SK-MEL-5 (cell line): Measurements from ENCODE around the gene STAMBPL1. TPM values are rescaled to one million over a fixed set of nuclear protein-coding genes. Genes with fewer than 3 reads are reported as not detected.

Source experiments
- DNase-seq: peaks from one replicate; pipeline ENCODE4 v3.0.0-alpha.2; 2016; ENCODE audit warnings: low read depth, low spot score
- in situ Hi-C: cut with HindIII; loops from 2 replicates; pipeline ENCODE4 v1.10.0; 2016; ENCODE audit warnings: low sequenced_read_pairs, high pct_unique_total_duplicates, low pct_unique_long_range_greater_than_20kb
- total RNA-seq: library from RNA; depleted of rRNA; stranded (reverse); fragments of >200 nt; shearing (Covaris generic); gene quantifications from 2 replicates; pipeline ENCODE4 v1.2.3, GENCODE V29; 2014; rRNA removed

The STAMBPL1 gene
- total RNA-seq, 1 experiment from 2014 or later: 8.4 TPM

DNA sequence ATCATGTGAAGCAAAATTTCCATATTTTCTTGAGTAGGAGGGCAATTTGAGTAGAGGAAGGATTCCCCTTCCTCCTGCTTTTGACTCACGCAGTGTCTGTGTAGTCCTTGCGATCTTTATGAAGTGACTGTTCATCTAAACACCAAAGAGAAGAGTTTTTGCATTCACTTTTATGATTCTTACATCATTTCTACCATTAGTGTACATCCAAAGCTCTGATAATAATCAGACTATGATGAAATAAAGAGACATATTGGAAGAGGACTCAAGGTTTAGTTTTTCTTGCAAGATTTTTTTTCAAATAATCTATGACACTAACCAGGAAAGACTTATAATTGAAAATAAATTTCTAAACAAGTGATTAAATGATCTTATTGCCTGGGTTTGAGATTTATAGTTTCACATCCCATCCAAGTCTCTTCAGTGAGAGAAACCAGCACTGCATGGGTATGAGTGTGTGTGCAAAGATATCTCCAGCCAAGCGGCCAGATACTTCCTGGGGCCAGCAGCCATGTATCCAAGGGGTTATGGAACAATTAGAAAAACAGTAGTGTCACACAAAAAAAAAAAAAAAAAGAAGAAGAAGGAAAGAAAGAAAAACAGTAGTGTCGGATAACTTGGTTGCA, 74.5 kb downstream of the STAMBPL1 start:
- DNase-seq: no peak
- in situ Hi-C loops: no loop called here

DNA sequence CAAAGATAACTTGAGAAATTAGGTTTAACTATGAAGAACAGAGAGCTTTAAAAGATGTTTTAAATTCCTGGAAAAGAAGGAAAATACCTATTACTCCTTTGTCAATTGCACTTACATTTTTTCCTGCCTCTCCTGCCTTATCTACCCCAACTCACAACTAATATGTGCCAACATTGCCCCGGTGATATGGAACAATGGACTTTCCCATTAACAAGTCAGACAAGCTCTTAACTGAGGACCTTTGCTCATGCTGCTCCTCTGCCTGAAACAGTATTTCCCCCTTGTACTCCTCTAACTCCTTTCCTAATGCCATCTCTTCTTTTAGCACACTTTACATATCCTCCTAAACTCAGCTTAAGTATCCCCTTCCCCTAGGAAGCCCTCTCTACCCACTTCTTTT, 77.3 kb downstream of the STAMBPL1 start:
- in situ Hi-C loops: no loop called here
- DNase-seq: no peak

DNA sequence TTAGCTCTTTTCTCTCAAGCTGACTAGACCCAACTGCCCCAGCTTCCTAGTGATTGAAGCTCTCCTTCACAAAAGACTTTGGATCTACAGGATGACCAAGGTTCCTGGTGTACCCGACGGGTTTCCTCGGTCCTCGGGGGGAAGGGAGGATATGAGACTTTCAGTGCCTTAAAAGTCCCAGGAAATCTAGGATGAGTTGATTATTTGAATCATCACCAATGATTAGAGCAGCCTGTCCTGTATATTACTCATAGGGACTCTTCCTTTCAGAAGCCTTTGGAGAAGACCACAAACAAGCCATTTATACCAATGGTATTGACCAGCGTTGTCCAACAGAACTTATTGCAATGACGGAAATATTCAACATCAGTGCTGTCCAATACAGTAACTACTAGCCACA, 78.7 kb downstream of the STAMBPL1 start:
- DNase-seq: no peak
- in situ Hi-C loops: no loop called here

DNA sequence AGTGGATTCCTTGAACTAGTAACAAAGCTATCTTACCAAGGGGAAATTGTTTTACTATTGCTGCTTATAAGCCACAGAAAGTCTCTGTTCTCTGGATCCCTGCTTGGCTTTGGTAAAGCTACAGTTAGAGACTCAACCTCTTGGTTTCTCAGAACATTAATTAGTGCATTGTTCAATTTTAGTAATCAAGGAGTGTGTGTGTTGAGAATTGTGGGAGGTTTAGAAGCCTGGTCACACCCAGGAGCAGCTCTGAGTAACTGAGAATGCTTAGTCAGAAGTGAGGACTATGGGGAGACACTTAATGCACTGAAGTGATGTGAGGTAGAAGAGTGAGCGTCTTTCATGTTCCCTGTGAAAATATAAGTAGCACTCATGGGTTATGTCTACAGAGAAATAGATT, 80.8 kb downstream of the STAMBPL1 start:
- in situ Hi-C loops: no loop called here

DNA sequence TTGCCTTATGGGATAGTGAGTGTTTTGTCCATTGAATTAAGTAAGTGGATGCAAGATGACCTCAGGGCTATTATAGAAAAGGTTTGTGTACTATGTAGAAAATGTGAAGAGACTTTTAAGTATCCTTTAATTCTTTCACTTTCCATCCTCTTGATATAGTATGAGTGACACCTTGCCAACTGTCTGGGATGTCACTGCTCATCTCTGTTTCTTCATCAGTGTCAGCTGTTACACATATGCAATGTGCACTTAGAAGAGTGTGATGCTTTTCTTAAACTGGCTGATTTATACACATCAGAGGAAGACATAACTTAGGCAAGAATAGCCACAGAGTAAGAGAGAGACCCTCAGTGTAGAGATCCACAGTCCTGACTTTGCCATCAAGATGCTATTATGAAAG, 81.2 kb downstream of the STAMBPL1 start:
- in situ Hi-C loops: no loop called here
- no peak for DNase-seq

More for the DNA sequence above, 80.8 kb downstream of the STAMBPL1 start:
- DNase-seq: no peak

DNA sequence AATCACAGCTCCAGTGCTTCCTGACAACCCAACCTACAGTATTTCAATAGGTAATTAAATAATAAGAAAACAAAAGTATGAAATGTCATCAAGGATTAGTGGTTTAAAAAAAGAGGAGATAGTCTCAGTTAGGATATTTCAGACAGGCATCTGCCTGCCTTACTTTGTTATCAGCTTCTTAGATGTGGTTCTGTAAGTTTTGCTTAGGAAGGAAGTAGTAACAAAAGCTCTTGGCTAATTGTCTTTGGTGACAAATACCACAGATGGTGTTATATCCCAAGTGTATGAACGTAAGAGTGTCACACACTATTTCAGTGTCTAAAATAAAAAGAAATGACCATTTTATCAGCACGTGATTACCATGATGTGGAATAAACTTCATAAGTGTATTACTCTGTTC, 82.3 kb downstream of the STAMBPL1 start:
- no peak for DNase-seq
- in situ Hi-C loops: no loop called here

DNA sequence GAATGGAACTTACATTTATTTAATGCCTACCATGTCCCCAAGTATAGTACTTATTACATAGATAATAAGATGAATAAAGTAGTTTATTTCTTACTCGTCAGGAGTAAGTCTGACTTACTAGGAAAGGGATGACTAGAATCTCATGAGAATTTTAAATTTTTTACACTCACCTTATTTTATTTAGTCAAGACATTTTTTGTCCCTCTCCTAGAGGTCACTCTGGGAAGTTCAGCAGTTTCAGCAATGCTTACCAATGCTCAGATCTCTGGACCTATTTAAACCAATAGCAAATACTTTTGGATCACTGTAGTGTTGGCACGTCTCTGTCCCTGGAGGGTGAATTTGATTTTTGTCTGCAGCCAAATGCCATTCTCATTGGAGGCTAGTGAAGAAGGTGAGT, 83.3 kb downstream of the STAMBPL1 start:
- DNase-seq: no peak
- in situ Hi-C loops: no loop called here

DNA sequence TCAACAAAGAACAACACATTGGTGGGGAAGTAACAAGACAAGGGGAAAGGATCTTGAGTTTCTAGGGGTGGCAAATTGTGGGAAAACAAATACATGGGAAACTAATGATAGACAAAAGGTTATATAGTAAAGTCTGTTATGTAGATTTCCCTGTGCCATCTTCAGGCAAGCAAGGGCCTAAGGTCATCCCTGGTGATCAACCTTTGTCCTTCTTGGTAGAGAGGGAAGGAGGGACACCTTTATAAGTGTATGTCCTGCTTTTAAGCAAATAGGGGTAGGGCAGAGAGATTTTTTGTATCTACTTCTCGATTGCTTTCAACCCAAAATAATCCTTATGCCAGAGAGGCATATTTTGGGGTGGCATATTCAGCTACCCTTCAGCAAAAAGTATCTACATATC, 84.3 kb downstream of the STAMBPL1 start:
- no peak for DNase-seq

DNA sequence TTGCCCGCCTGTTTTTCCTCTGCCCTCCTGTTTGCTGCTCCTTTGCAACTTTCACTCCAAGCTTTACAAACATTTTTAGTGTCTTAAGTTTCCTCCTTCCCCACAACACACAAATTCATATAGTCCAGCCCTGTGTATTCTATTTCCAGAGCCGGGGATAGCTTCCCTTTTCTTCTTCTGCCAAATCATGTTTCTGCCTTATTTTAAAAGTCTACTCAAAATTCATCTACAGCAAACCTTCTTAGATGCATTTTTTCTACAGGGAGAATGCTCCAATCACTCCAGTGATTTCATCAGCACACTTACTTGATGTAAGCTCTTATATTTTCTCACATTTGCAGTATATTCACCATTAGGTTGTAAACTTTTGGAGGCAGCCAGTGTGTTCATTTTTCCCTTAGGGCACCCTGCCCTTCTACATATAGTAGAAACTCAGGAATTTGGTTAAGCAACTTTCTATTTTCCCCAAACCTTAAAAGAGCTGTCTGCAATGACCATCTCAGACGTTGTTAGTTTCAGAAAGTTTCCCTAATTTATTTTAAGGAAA, 84.9 kb downstream of the STAMBPL1 start:
- in situ Hi-C loops: no loop called here
- no peak for DNase-seq

More for the DNA sequence above, 84.3 kb downstream of the STAMBPL1 start:
- in situ Hi-C loops: no loop called here

DNA sequence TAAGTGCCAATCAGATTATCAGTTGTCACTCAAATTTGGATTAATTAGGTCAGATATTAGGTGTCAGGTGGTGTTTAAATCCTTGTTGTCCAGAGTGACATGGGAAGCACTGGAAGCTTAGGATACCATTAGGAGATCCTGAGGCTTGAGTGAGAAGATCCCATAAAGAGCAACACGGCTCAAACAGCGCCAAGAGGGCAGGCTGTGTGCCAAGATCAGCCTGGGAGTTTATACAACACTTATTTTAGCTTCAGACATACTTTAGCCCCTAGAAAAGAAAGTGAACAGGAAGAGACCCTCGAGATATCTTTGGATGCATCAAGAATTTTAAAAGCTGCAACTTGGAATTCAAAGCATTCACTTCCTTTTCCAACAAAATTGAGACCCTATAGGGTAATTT, 86.8 kb downstream of the STAMBPL1 start:
- in situ Hi-C loops: no loop called here
- DNase-seq: no peak

DNA sequence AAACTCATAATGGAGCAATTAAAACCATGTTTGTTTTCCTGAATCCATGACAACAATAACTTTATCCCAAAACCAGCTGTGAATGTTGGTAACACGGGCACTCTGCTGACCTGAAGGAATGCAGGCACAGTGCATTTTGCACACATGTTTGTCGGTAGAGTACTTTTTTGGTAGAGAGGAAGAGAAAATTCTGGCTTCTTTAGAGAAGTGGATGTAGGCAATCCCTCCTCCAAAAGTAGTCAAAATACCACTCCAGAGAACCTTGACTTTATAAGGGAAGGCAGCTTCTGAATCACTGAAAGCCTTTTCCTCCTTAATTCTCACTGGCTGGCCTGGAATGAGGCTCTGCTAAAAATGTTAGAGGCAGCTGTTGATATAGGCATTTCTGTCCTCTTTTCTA, 88.3 kb downstream of the STAMBPL1 start:
- in situ Hi-C loops: no loop called here
- no peak for DNase-seq

DNA sequence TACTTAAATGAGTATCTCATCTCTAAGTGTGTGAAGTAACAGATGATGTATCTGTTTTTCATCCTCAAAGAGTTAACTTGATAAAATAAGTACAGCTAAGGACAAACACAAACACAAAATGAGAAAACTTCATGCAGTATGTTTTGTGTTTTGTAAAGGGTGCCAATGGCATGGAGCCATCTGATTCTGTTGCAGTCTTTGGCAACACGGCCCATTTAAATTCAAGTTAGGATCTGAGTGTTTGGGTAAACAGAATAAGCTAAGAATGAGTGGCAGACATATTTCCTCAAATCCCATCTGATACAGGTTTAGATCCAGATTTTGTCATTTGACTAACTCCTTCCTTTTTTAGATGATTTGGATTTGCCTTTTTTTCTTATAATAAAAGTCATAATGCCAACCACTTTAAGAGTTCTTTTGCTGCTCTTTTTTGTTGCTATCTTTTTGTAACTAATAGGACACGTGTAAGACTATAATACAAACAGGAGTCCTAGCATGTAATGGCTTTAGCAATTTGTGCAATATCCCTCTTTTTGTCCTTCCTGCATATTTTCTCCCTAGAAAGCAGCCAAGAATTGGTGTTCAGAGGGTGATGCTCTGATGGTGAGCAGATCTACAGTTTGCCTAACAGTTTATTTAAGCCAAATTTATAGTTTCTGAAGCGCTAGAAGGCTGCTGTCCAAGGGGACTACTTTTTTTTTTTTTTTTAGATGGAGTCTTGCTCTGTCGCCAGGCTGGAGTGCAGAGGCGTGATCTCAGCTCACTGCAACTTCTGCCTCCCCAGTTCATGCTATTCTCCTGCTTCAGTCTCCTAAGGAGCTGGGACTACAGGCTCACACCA, 91.4 kb downstream of the STAMBPL1 start:
- in situ Hi-C loops: no loop called here
- no peak for DNase-seq

Other genes with a start within 250 kb of the STAMBPL1 start
- gene LIPF, start 215.8 kb upstream of the STAMBPL1 start, total RNA-seq: not detected in 2 replicates
- gene LIPK, start 174.0 kb upstream of the STAMBPL1 start, total RNA-seq: not detected in 2 replicates
- gene LIPN, start 120.2 kb upstream of the STAMBPL1 start, total RNA-seq: not detected in 2 replicates
- gene LIPM, start 77.5 kb upstream of the STAMBPL1 start, total RNA-seq: not detected in 2 replicates
- not detected in 2 replicates for gene ANKRD22, start 28.4 kb upstream of the STAMBPL1 start, total RNA-seq
- gene ACTA2, start 72.5 kb downstream of the STAMBPL1 start, total RNA-seq: 2.8 and 2.9 TPM in 2 replicates
- 3.4 and 7.3 TPM in 2 replicates for gene FAS, start 110.6 kb downstream of the STAMBPL1 start, total RNA-seq